Right lobe of liver (tissue), 6 donors: ENCODE results near the gene PDIK1L. TPM values are rescaled to one million over a fixed set of nuclear protein-coding genes. Genes with fewer than 3 reads are reported as not detected.

Experiments used
- ATAC-seq, 4 donors: fragments of 200-7000 bp; cut with Tn5 transposase; one replicate each; pipeline ENCODE4 v1.9.1; 2020; ENCODE audit warnings: mild to moderate bottlenecking in 4 of 4, moderate library complexity in 4 of 4
- DNase-seq, 3 donors: peaks; one replicate each; pipeline ENCODE4 v3.0.0-alpha.2; 2020
- H3K27ac ChIP-seq, 3 donors: fragments of 200-600 bp; one replicate each; pipeline ENCODE4 v1.8.0; 2022
- H3K27me3 ChIP-seq, 2 donors: fragments of 200-600 bp; one replicate each; pipeline ENCODE4 v1.8.0; 2022
- H3K36me3 ChIP-seq, 4 donors: fragments of 200-600 bp; sonication (generic) in 1 of 4; one replicate each; pipeline versions ENCODE4 v1.5.1 to v1.8.0; 2017 to 2022; ENCODE audit warnings: control low read depth in 1 of 4
- H3K4me1 ChIP-seq, 4 donors: fragments of 200-600 bp; sonication (generic) in 1 of 4; one replicate each; pipeline versions ENCODE4 v1.5.1 to v1.8.0; 2017 to 2022; ENCODE audit warnings: control low read depth in 1 of 4
- H3K4me3 ChIP-seq, 3 donors: fragments of 200-600 bp; one replicate each; pipeline ENCODE4 v1.8.0; 2022
- H3K9me3 ChIP-seq, 4 donors: fragments of 200-600 bp; sonication (generic) in 1 of 4; one replicate each; pipeline versions ENCODE4 v1.5.1 to v1.8.0; 2017 to 2022; ENCODE audit warnings: control low read depth in 1 of 4
- CTCF ChIP-seq, 4 donors: fragments of 200-600 bp in 3 of 4; fragments of 450-650 bp in 1 of 4; IDR thresholded peaks; one replicate each; pipeline versions ENCODE4 v1.5.1 to v1.8.0; 2016 to 2022; ENCODE audit warnings: antibody characterized with exemption in 4 of 4, mild to moderate bottlenecking in 2 of 4
- POLR2A ChIP-seq: fragments of 450-650 bp; IDR thresholded peaks from one replicate; pipeline ENCODE4 v1.6.1; 2017; ENCODE audit warnings: antibody characterized with exemption, mild to moderate bottlenecking
- WGBS: methylation state at CpG from one replicate; pipeline ENCODE4 v1.1.6; 2018; ENCODE audit warnings: low coverage, low lambda C conversion rate; ENCODE audit not compliant: insufficient coverage; ENCODE audit errors: missing lambda C conversion rate; 5-methylcytosine and 5-hydroxymethylcytosine counted together
- intact Hi-C, 2 donors: fragments of 100-400 bp; cut with DNase I; formaldehyde crosslinking; loops; one replicate each; pipeline versions ENCODE4 v1.11.2 to v1.14.1; 2022
- long read RNA-seq: library from polyadenylated mRNA; unstranded; transcript quantifications from one replicate; pipeline ENCODE4 v2.0.0, GENCODE V29; 2019
- total RNA-seq, 6 experiments: library from RNA; depleted of rRNA in 2 of 6; stranded (reverse); fragments of >200 nt in 2 of 6; fragmentation: NEBNext Ultra II Directional in 3 of 6; extraction: Animal tissue kit (Norgen Biotek cat#: 25700) in 3 of 6; gene quantifications; one replicate each; pipeline versions ENCODE4 v1.1.0 to v1.2.4, GENCODE V29; 2016 to 2023
- donor health status: DM: no; HTN: yes; CAD: no.
- donor health status: DM: no; HTN: no; CAD: no.
- donor health status: DM: no; HTN: no; CAD: no.
- donor health status: DM: no; HTN: yes; CAD: no.
- donor health status: DM: no; HTN: yes; CAD: no.

Gene PDIK1L
- total RNA-seq = 1 to 10 TPM; 3.8 to 7.5 (median 5.1) TPM
- long read RNA-seq, partial matches to known transcripts = 0 of 2 reads
- long read RNA-seq, other reads (novel, unspliced or antisense) = 1 of 2 reads

GRCh38 chr1:26111530-26112406 is at the start of gene PDIK1L:
Gene PDIK1L (plus strand): TSS chr1:26111824. CDS start chr1:26114309, 2,485 bp downstream.
- Histone ChIP-seq H3K27me3 (no peaks in the 10 kb centered on the region), H3K4me1 (peaks cover 5 to 45% (median 17%) of the 10 kb centered on the region in 4 donors), H3K36me3 (peaks cover 0 to 7% (median 0%) of the 10 kb centered on the region in 4 donors), H3K4me3 (peak within 1 kb of the TSS; percentile 100), H3K27ac (peak within 1 kb of the TSS; percentile 86 to 97 (median 89)), H3K9me3 (no peaks in the 10 kb centered on the region)
- 0% methylated on average over 11 of the region's 96 CpGs for WGBS
- DNase-seq (peak; percentile 95 to 96 (median 95)), ATAC-seq (peak; percentile 82 to 89 (median 85))
- intact Hi-C loops = no loop called here
- peak; percentile 63 for TF ChIP-seq POLR2A
- TF ChIP-seq CTCF (IDR thresholded peaks at IDR 0.05) = no peak

GRCh38 chr1:26064553-26064952 is 47.1 kb upstream of the PDIK1L start:
- Histone ChIP-seq H3K27me3 (no peaks in the 10 kb centered on the region), H3K9me3 (no peaks in the 10 kb centered on the region), H3K27ac (no peak overlapping the region), H3K4me3 (no peak overlapping the region), H3K4me1 (no peaks in the 10 kb centered on the region), H3K36me3 (no peaks in the 10 kb centered on the region)
- DNase-seq (no peak), ATAC-seq (no peak)
- intact Hi-C loops = no loop called here
- TF ChIP-seq CTCF (IDR thresholded peaks at IDR 0.05) (no peak), POLR2A (no peak)
- WGBS = 74% methylated on average over 3 of the region's 3 CpGs

- DNase-seq (no peak), ATAC-seq (no peak)
- Histone ChIP-seq H3K4me3 (no peak overlapping the region), H3K4me1 (no peaks in the 10 kb centered on the region), H3K36me3 (no peaks in the 10 kb centered on the region), H3K27ac (no peak overlapping the region), H3K9me3 (no peaks in the 10 kb centered on the region), H3K27me3 (no peaks in the 10 kb centered on the region)
- TF ChIP-seq POLR2A (no peak), CTCF (IDR thresholded peaks at IDR 0.05) (no peak)
- 51% methylated on average over 5 of the region's 15 CpGs for WGBS
- intact Hi-C loops = no loop called here
These were observed 45.5 kb upstream of the PDIK1L start for GRCh38 chr1:26066160-26066559.

GRCh38 chr1:26066857-26067256 is 44.8 kb upstream of the PDIK1L start:
- WGBS = 64% methylated on average over 3 of the region's 4 CpGs
- ATAC-seq = no peak
- H3K4me1 ChIP-seq = no peaks in the 10 kb centered on the region
- H3K36me3 ChIP-seq = no peaks in the 10 kb centered on the region
- no peak overlapping the region for H3K27ac ChIP-seq
- intact Hi-C loops = no loop called here
- H3K27me3 ChIP-seq = no peaks in the 10 kb centered on the region
- no peak overlapping the region for H3K4me3 ChIP-seq
- TF ChIP-seq CTCF (IDR thresholded peaks at IDR 0.05) (no peak), POLR2A (no peak)
- DNase-seq = no peak
- H3K9me3 ChIP-seq = no peaks in the 10 kb centered on the region
